Activated effector memory CD4-positive, alpha-beta T cell treated with anti-CD3 and anti-CD28 coated beads, Interleukin-2, amount 50 U/mL, for 16 hours (primary cell): Measurements from ENCODE around the gene NNT.
"Not testable (repeated sequence)": the region's sequence is repeated elsewhere in the genome, so short reads cannot be mapped to it uniquely, and the experiment has no call there.

ENCODE experiments used
- DNase-seq: peaks from one replicate; pipeline ENCODE4 v3.0.0-alpha.2; 2020

The NNT gene

GRCh38 chr5:43583724-43584123, 19.3 kb upstream of the NNT start:
- no peak for DNase-seq

- DNase-seq, result no peak
These were observed 18.7 kb upstream of the NNT start for GRCh38 chr5:43584166-43584699.

GRCh38 chr5:43588842-43589241, 14.1 kb upstream of the NNT start:
- DNase-seq, result no peak

DNA sequence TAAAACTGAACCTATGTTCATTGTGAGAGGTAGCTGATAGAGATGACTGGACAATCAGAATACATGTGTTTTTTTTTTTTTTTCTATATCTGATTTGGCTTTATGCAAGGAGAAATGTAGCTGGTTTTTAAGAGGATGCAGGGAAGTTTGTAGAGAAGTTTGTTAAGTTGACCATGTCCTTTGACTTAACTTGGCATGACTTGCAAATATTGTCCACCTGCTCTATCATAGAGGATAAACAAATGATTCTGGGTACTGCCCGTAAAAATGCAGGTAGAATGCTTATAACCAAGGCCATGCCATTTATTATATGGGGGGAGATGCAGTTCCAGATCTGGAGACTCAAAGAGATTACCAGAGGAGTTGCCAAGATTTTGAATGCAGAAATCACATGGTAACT, 13.7 kb upstream of the NNT start:
- no peak for DNase-seq

DNA sequence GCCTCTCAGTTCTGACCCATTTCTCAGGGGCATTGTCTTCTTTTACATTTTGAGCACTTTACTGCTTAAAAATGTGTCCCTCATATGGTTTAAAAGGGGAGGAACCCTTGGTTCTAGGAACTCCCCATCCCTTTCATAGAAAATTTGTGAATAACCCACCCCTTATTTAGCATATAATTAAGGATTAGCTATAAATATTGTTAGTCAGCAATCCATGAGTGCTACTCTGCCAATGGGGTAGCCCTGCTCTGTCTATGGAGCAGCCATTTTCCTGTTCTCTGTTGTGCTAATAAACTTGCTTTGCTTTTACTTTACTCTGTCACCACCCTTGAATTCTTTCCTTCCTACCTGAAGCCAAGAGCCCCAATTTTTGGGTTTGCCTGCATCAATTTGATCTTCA, 12.3 kb upstream of the NNT start:
- no peak for DNase-seq

GRCh38 chr5:43592363-43592762, 10.6 kb upstream of the NNT start:
- no peak for DNase-seq

DNA sequence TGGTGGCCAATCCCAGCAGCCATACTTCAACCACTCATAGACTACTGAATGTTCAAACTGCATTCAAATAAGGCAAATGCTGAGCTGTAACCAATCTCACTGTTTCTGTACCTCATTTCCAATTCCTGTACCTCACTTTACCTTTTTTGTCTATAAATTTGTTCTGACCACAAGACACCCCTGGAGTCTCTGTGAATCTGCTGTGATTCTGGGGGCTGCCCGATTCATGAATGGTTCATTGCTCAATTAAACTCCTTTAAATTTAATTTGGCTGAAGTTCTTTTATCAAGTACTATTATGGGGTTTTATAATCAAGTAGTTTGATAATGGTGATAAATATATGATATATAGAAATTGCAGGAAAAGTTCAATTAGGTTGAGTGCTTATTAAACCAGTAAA, 4.1 kb upstream of the NNT start:
- not testable (repeated sequence) for DNase-seq

DNA sequence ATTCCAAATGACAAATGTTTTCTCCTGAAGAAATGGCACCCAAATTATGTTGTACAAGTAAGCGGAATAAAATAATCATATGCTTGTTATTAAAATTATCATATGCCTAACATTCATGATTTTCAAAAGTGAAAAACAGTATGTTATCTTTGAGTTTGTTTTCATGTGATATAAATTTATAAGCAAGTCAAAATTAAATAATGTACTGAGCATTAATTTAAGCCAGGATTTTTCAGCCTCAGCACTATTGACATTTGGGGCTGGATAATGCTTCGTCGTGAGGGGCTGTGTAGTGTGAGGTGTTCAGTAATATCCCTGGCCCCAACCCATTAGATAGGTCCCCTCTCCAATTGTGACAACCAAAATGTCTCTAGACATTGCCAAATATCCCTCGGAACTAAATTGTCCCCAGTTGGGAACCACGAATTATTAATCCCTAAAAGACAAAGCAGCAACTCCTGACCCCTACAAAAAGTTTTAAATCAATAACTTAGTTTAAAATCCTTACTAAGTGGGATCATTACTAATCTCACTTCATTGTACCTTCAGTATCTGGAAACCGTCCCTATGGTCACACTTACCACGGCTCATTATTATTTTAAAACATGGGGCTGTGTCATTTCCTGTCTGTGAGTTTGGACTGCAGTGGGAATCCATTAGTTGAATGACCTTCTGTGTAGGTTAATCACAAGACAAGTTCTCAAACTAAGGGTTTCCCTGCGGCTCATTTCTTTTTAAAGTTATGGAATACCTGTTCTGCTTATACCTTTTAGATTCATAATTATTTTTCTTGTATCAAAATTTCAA, 1.3 kb upstream of the NNT start:
- no peak for DNase-seq

- peak; percentile 91 for DNase-seq
These were observed 601 bp downstream of the NNT start for GRCh38 chr5:43603344-43604217.

- no peak for DNase-seq
These were observed 1.7 kb downstream of the NNT start for GRCh38 chr5:43604699-43605098.

DNA sequence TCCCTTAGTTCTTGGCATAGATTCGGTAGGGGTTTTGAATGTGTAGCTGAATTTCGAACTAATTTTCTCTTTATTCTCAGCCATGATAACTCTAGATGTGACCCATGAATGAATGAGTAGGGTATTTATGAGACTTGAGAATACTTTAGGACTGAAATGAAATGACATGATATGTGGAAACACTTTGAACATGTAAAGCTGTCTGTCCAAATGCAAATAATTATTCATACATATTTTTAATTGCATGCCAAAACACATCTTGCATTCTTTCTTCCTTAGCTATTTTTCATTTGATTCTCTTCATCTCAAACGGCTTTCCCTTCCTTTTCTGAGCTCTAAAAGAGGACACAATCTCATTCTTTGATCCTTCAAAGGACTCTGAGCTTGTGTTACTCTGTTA, 3.4 kb downstream of the NNT start:
- no peak for DNase-seq

- DNase-seq, result no peak
These were observed 5.4 kb downstream of the NNT start for GRCh38 chr5:43608406-43608805.

DNA sequence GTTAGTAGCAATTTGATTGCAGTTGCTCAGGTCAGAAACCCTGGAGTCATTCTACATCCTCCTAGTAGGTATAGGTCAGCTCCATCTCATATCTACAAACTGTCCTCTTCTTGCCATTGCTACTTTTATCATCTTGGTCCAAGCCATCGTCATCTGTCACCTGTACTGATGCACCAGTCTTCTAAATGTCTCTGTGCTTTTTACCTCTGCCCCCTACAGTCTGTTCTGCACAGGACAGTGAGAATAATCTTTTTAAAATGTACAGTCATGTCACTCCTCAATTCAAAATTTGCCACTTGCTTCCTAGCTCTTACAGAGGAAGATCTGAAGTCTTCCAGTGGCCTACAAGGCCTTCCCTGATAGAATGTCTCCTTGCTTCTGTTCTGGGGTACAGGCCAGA, 6.8 kb downstream of the NNT start:
- no peak for DNase-seq

DNA sequence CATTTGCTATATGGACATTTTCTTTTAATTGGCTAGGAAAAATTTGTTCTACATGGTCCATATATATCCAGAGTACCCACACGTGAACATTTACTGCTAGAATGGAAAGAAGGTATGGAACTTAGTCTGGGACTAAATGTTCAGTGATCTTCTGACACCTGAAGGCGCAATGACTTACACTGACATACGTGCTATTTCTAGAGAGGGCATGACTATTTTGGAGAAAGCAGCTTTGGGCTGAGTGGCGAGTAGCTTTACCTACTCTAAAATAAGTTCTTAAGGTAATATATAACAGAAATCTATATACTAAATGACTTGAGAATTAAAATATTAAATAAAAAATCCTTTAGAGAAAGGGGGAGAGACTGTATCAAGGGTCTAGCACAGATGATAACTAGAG, 10.4 kb downstream of the NNT start:
- DNase-seq, result no peak

- no peak for DNase-seq
These were observed 12.6 kb downstream of the NNT start for GRCh38 chr5:43615445-43616184.

- DNase-seq, result no peak
These were observed 13.6 kb downstream of the NNT start for GRCh38 chr5:43616535-43616934.

- DNase-seq, result no peak
These were observed 16.4 kb downstream of the NNT start for GRCh38 chr5:43619380-43619779.

GRCh38 chr5:43619911-43620310, 16.9 kb downstream of the NNT start:
- no peak for DNase-seq

GRCh38 chr5:43620944-43621505, 18.0 kb downstream of the NNT start:
- DNase-seq, result no peak

- DNase-seq, result no peak
These were observed 19.1 kb downstream of the NNT start for GRCh38 chr5:43622074-43622473.

- DNase-seq, result no peak
These were observed 20.2 kb downstream of the NNT start for GRCh38 chr5:43623048-43623680.

DNA sequence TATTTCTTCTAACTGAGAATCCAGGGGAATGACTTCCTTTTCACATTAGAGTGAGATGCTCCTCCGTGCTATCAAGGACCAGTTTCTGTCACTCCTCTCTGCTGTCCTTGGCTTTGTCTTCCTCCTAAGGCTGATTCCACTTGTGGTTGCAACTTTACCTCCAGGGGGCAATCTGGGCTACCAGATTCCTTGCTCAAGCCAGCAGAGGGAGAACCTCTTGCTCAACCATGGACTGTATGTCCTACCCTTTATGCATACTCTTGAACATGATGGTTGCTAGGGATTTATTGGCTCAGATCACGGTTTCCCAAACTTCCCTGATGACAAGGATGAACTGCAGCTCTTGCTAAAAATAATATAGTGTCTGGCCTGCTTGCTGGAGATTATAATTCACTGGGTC, 24.0 kb downstream of the NNT start:
- DNase-seq, result no peak
